VCaP (cell line): ENCODE data around the gene TRIM47.

Experiments
- H3K27ac ChIP-seq: fragments of 450-650 bp; 2 replicates; pipeline ENCODE4 v1.5.1; 2017
- CTCF ChIP-seq: fragments of 450-650 bp; conservative IDR thresholded peaks from 2 replicates; pipeline ENCODE4 v1.5.1; 2017; ENCODE audit warnings: mild to moderate bottlenecking, moderate library complexity

TRIM47 gene

GRCh38 chr17:75898065-75898464 is 19.7 kb upstream of the TRIM47 start:
- H3K27ac ChIP-seq, result peak overlapping the region; percentile 96

GRCh38 chr17:75897160-75898019 is 19.0 kb upstream of the TRIM47 start:
- TF ChIP-seq CTCF, result no peak
- H3K27ac ChIP-seq, result peak overlapping the region; percentile 96

More at GRCh38 chr17:75898065-75898464, 19.7 kb upstream of the TRIM47 start:
- no peak for TF ChIP-seq CTCF

- TF ChIP-seq CTCF, result peak; percentile 57
- H3K27ac ChIP-seq, result peak within 1 kb of the TSS; percentile 96
Measured at GRCh38 chr17:75896415-75897159, 18.2 kb upstream of the TRIM47 start, which contains the start of gene TRIM65. TRIM65 (minus strand) TSS chr17:75896951; CDS start chr17:75896937, 14 bp downstream.

GRCh38 chr17:75895370-75896155 is 17.2 kb upstream of the TRIM47 start:
- peak; percentile 39 for TF ChIP-seq CTCF
- peak overlapping the region; percentile 96 for H3K27ac ChIP-seq

- peak overlapping the region; percentile 96; the same call in 1 of the 2 replicates for H3K27ac ChIP-seq
- no peak for TF ChIP-seq CTCF
Measured at GRCh38 chr17:75894049-75894733, 15.8 kb upstream of the TRIM47 start.

GRCh38 chr17:75893305-75894048 is 15.1 kb upstream of the TRIM47 start:
- no peak overlapping the region for H3K27ac ChIP-seq

More at GRCh38 chr17:75893305-75894048, 15.1 kb upstream of the TRIM47 start:
- TF ChIP-seq CTCF, result no peak
